ENCODE results near the gene MYBPC2.

MYBPC2 gene

DNA sequence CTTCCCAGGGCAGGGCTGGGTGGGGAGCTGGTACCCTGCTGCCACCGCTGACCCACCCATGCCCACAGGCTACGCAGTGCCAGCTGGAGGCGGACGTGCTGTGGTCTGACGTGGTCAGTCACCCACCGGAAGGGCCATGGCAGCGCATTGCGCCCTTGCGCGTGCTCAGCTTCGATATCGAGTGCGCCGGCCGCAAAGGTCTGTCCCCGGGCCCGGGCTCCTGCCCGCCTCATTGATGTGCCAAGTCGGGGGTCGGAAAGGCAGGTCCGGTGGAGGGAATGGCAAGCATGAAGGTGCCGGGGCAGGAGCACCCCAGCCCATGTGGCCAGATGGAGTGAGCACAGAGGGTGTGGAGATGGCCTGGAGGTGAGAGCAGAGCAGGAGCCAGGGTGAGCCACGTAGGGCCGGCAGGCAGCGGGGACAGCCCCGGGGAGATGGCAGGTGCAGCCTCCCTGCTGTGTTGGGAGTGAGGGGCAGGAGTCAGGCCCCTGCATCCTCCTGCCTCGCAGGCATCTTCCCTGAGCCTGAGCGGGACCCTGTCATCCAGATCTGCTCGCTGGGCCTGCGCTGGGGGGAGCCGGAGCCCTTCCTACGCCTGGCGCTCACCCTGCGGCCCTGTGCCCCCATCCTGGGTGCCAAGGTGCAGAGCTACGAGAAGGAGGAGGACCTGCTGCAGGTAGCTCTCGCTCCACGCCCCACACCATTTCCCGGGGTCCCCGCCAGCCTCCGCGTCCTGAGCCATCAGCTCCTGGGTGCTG is 30.0 kb upstream of the MYBPC2 start:
- Histone ChIP-seq H3K9me3 (ENCODE audit: insufficient read depth, low read length, severe bottlenecking) (no peaks in the 10 kb centered on the region), H4K20me1 (ENCODE audit: insufficient read depth, low read length) (peaks cover 50% of the 10 kb centered on the region), H3K27me3 (ENCODE audit: insufficient read depth, low read length, poor library complexity) (no peaks in the 10 kb centered on the region), H3K4me2 (ENCODE audit: insufficient read depth, low read length) (no peak overlapping the region), H3K27ac (ENCODE audit: low read length) (no peak overlapping the region), H3K36me3 (ENCODE audit: insufficient read depth, low read length) (peaks cover 76% of the 10 kb centered on the region), H3K9ac (ENCODE audit: low read depth, low read length) (no peak overlapping the region), H2AFZ (ENCODE audit: low read depth, low read length) (no peak overlapping the region), H3K4me3 (ENCODE audit: low read depth in 1 of 2, low read length in 2 of 2) (no peak overlapping the region), H3K4me1 (ENCODE audit: insufficient read depth, low read length) (no peaks in the 10 kb centered on the region), H3K79me2 (ENCODE audit: insufficient read depth, low read length) (peaks cover 20% of the 10 kb centered on the region)
- no peak for DNase-seq
- no peak for ATAC-seq (ENCODE audit: insufficient read depth, low read depth)
- TF ChIP-seq CTCF (IDR thresholded peaks at IDR 0.05; ENCODE audit: borderline replicate concordance, extremely low read depth, low read length, poor library complexity, severe bottlenecking) (no peak), EZH2 (IDR thresholded peaks at IDR 0.05; ENCODE audit: borderline replicate concordance, low read depth, low read length, severe bottlenecking) (no peak)

GRCh38 chr19:50406156-50406820 is 26.4 kb upstream of the MYBPC2 start:
- Histone ChIP-seq H3K79me2 (ENCODE audit: insufficient read depth, low read length) (no peaks in the 10 kb centered on the region), H4K20me1 (ENCODE audit: insufficient read depth, low read length) (peaks cover 42% of the 10 kb centered on the region), H3K9me3 (ENCODE audit: insufficient read depth, low read length, severe bottlenecking) (no peaks in the 10 kb centered on the region), H3K4me3 (ENCODE audit: low read depth in 1 of 2, low read length in 2 of 2) (no peak overlapping the region), H3K4me2 (ENCODE audit: insufficient read depth, low read length) (no peak overlapping the region), H3K27me3 (ENCODE audit: insufficient read depth, low read length, poor library complexity) (no peaks in the 10 kb centered on the region), H3K27ac (ENCODE audit: low read length) (no peak overlapping the region), H3K4me1 (ENCODE audit: insufficient read depth, low read length) (no peaks in the 10 kb centered on the region), H2AFZ (ENCODE audit: low read depth, low read length) (no peak overlapping the region), H3K36me3 (ENCODE audit: insufficient read depth, low read length) (peaks cover 88% of the 10 kb centered on the region), H3K9ac (ENCODE audit: low read depth, low read length) (no peak overlapping the region)
- ATAC-seq (ENCODE audit: insufficient read depth, low read depth) (no peak), DNase-seq (no peak)
- TF ChIP-seq EZH2 (IDR thresholded peaks at IDR 0.05; ENCODE audit: borderline replicate concordance, low read depth, low read length, severe bottlenecking) (no peak), CTCF (IDR thresholded peaks at IDR 0.05; ENCODE audit: borderline replicate concordance, extremely low read depth, low read length, poor library complexity, severe bottlenecking) (no peak)

- Histone ChIP-seq H3K27me3 (ENCODE audit: insufficient read depth, low read length, poor library complexity) (no peaks in the 10 kb centered on the region), H4K20me1 (ENCODE audit: insufficient read depth, low read length) (peaks cover 36% of the 10 kb centered on the region), H2AFZ (ENCODE audit: low read depth, low read length) (no peak overlapping the region), H3K4me2 (ENCODE audit: insufficient read depth, low read length) (no peak overlapping the region), H3K4me1 (ENCODE audit: insufficient read depth, low read length) (no peaks in the 10 kb centered on the region), H3K9me3 (ENCODE audit: insufficient read depth, low read length, severe bottlenecking) (no peaks in the 10 kb centered on the region), H3K79me2 (ENCODE audit: insufficient read depth, low read length) (no peaks in the 10 kb centered on the region), H3K4me3 (ENCODE audit: low read depth in 1 of 2, low read length in 2 of 2) (no peak overlapping the region), H3K27ac (ENCODE audit: low read length) (no peak overlapping the region), H3K9ac (ENCODE audit: low read depth, low read length) (no peak overlapping the region), H3K36me3 (ENCODE audit: insufficient read depth, low read length) (peaks cover 85% of the 10 kb centered on the region)
- no peak for ATAC-seq (ENCODE audit: insufficient read depth, low read depth)
- TF ChIP-seq EZH2 (IDR thresholded peaks at IDR 0.05; ENCODE audit: borderline replicate concordance, low read depth, low read length, severe bottlenecking) (no peak), CTCF (IDR thresholded peaks at IDR 0.05; ENCODE audit: borderline replicate concordance, extremely low read depth, low read length, poor library complexity, severe bottlenecking) (no peak)
- DNase-seq, result no peak
Observed at GRCh38 chr19:50406829-50407228, 25.9 kb upstream of the MYBPC2 start.
